ENCODE measurements around the gene CYP11A1.
"Not testable (repeated sequence)": the region's sequence is repeated elsewhere in the genome, so short reads cannot be mapped to it uniquely, and the experiment has no call there.

CYP11A1 gene

GRCh38 chr15:74360855-74361254 lies 6.6 kb downstream of the CYP11A1 start:
- H3K4me1 ChIP-seq (ENCODE audit: control insufficient read depth, insufficient read depth, low read length): peaks cover 11% of the 10 kb centered on the region
- H3K9me3 ChIP-seq (ENCODE audit: control insufficient read depth, low read length); H3K36me3 ChIP-seq (ENCODE audit: control insufficient read depth, insufficient read depth, low read length); H3K27ac ChIP-seq (ENCODE audit: insufficient read depth, low read depth, low read length, poor library complexity, severe bottlenecking); H3K4me3 ChIP-seq (ENCODE audit: insufficient read depth, low read depth, low read length): not testable (repeated sequence)
- H3K27me3 ChIP-seq (ENCODE audit: control insufficient read depth, insufficient read depth, low read length, poor library complexity, severe bottlenecking): peaks cover 22% of the 10 kb centered on the region
- 100% methylated on average over 1 of the region's 1 CpG for WGBS, 2 experiments

- 27 to 30% methylated on average over 6 of the region's 6 CpGs for WGBS, 2 experiments
- H3K4me1 ChIP-seq (ENCODE audit: control insufficient read depth, insufficient read depth, low read length); H3K27me3 ChIP-seq (ENCODE audit: control insufficient read depth, insufficient read depth, low read length, poor library complexity, severe bottlenecking); H3K9me3 ChIP-seq (ENCODE audit: control insufficient read depth, low read length); H3K36me3 ChIP-seq (ENCODE audit: control insufficient read depth, insufficient read depth, low read length); H3K27ac ChIP-seq (ENCODE audit: insufficient read depth, low read depth, low read length, poor library complexity, severe bottlenecking); H3K4me3 ChIP-seq (ENCODE audit: insufficient read depth, low read depth, low read length): not testable (repeated sequence)
Measured at GRCh38 chr15:74359376-74359775, 8.1 kb downstream of the CYP11A1 start.

GRCh38 chr15:74357514-74357913 lies 9.9 kb downstream of the CYP11A1 start:
- H3K27me3 ChIP-seq (ENCODE audit: control insufficient read depth, insufficient read depth, low read length, poor library complexity, severe bottlenecking); H3K4me1 ChIP-seq (ENCODE audit: control insufficient read depth, insufficient read depth, low read length); H3K27ac ChIP-seq (ENCODE audit: insufficient read depth, low read depth, low read length, poor library complexity, severe bottlenecking); H3K9me3 ChIP-seq (ENCODE audit: control insufficient read depth, low read length); H3K4me3 ChIP-seq (ENCODE audit: insufficient read depth, low read depth, low read length); H3K36me3 ChIP-seq (ENCODE audit: control insufficient read depth, insufficient read depth, low read length): not testable (repeated sequence)
- WGBS, 2 experiments: 91 to 95% methylated on average over 7 of the region's 7 CpGs

- WGBS, 2 experiments: 92 to 95% methylated on average over 6 of the region's 6 CpGs
- not testable (repeated sequence) for H3K4me3 ChIP-seq (ENCODE audit: insufficient read depth, low read depth, low read length); H3K27ac ChIP-seq (ENCODE audit: insufficient read depth, low read depth, low read length, poor library complexity, severe bottlenecking); H3K36me3 ChIP-seq (ENCODE audit: control insufficient read depth, insufficient read depth, low read length); H3K4me1 ChIP-seq (ENCODE audit: control insufficient read depth, insufficient read depth, low read length); H3K27me3 ChIP-seq (ENCODE audit: control insufficient read depth, insufficient read depth, low read length, poor library complexity, severe bottlenecking); H3K9me3 ChIP-seq (ENCODE audit: control insufficient read depth, low read length)
Measured at GRCh38 chr15:74356050-74356449, 11.4 kb downstream of the CYP11A1 start.

- WGBS, 2 experiments: 88 to 94% methylated on average over 2 of the region's 2 CpGs
- not testable (repeated sequence) for H3K4me1 ChIP-seq (ENCODE audit: control insufficient read depth, insufficient read depth, low read length)
Measured at GRCh38 chr15:74353992-74354391, 13.5 kb downstream of the CYP11A1 start.

GRCh38 chr15:74352393-74352910 lies 15.0 kb downstream of the CYP11A1 start:
- no peaks in the 10 kb centered on the region for H3K27me3 ChIP-seq (ENCODE audit: control insufficient read depth, insufficient read depth, low read length, poor library complexity, severe bottlenecking)
- H3K4me1 ChIP-seq (ENCODE audit: control insufficient read depth, insufficient read depth, low read length): peaks cover 3% of the 10 kb centered on the region
- no peak overlapping the region for H3K4me3 ChIP-seq (ENCODE audit: insufficient read depth, low read depth, low read length)
- no peaks in the 10 kb centered on the region for H3K9me3 ChIP-seq (ENCODE audit: control insufficient read depth, low read length)
- H3K36me3 ChIP-seq (ENCODE audit: control insufficient read depth, insufficient read depth, low read length): no peaks in the 10 kb centered on the region
- no peak overlapping the region for H3K27ac ChIP-seq (ENCODE audit: insufficient read depth, low read depth, low read length, poor library complexity, severe bottlenecking)
- 86 to 91% methylated on average over 3 of the region's 3 CpGs for WGBS, 2 experiments

More at GRCh38 chr15:74353992-74354391, 13.5 kb downstream of the CYP11A1 start:
- H3K9me3 ChIP-seq (ENCODE audit: control insufficient read depth, low read length); H3K36me3 ChIP-seq (ENCODE audit: control insufficient read depth, insufficient read depth, low read length); H3K27me3 ChIP-seq (ENCODE audit: control insufficient read depth, insufficient read depth, low read length, poor library complexity, severe bottlenecking); H3K4me3 ChIP-seq (ENCODE audit: insufficient read depth, low read depth, low read length); H3K27ac ChIP-seq (ENCODE audit: insufficient read depth, low read depth, low read length, poor library complexity, severe bottlenecking): not testable (repeated sequence)

GRCh38 chr15:74351670-74352069 lies 15.8 kb downstream of the CYP11A1 start:
- no peaks in the 10 kb centered on the region for H3K9me3 ChIP-seq (ENCODE audit: control insufficient read depth, low read length)
- H3K36me3 ChIP-seq (ENCODE audit: control insufficient read depth, insufficient read depth, low read length): no peaks in the 10 kb centered on the region
- no peak overlapping the region for H3K27ac ChIP-seq (ENCODE audit: insufficient read depth, low read depth, low read length, poor library complexity, severe bottlenecking)
- H3K4me3 ChIP-seq (ENCODE audit: insufficient read depth, low read depth, low read length): no peak overlapping the region
- WGBS, 2 experiments: 62 to 67% methylated on average over 3 of the region's 3 CpGs
- no peaks in the 10 kb centered on the region for H3K27me3 ChIP-seq (ENCODE audit: control insufficient read depth, insufficient read depth, low read length, poor library complexity, severe bottlenecking)
- peaks cover 3% of the 10 kb centered on the region for H3K4me1 ChIP-seq (ENCODE audit: control insufficient read depth, insufficient read depth, low read length)

- Histone ChIP-seq H3K4me3 (ENCODE audit: insufficient read depth, low read depth, low read length) (no peak overlapping the region), H3K27ac (ENCODE audit: insufficient read depth, low read depth, low read length, poor library complexity, severe bottlenecking) (no peak overlapping the region), H3K9me3 (ENCODE audit: control insufficient read depth, low read length) (no peaks in the 10 kb centered on the region), H3K4me1 (ENCODE audit: control insufficient read depth, insufficient read depth, low read length) (peaks cover 3% of the 10 kb centered on the region), H3K27me3 (ENCODE audit: control insufficient read depth, insufficient read depth, low read length, poor library complexity, severe bottlenecking) (no peaks in the 10 kb centered on the region), H3K36me3 (ENCODE audit: control insufficient read depth, insufficient read depth, low read length) (no peaks in the 10 kb centered on the region)
- 77 to 79% methylated on average over 14 of the region's 14 CpGs for WGBS, 2 experiments
Measured at GRCh38 chr15:74350295-74351275, 16.9 kb downstream of the CYP11A1 start.

- WGBS, 2 experiments: 92% methylated on average over 3 of the region's 3 CpGs
- no peaks in the 10 kb centered on the region for H3K27me3 ChIP-seq (ENCODE audit: control insufficient read depth, insufficient read depth, low read length, poor library complexity, severe bottlenecking)
Measured at GRCh38 chr15:74349241-74349778, 18.1 kb downstream of the CYP11A1 start.

GRCh38 chr15:74347757-74348250 lies 19.6 kb downstream of the CYP11A1 start:
- no peaks in the 10 kb centered on the region for H3K36me3 ChIP-seq (ENCODE audit: control insufficient read depth, insufficient read depth, low read length)
- WGBS, 2 experiments: 94 to 95% methylated on average over 13 of the region's 13 CpGs
- no peak overlapping the region for H3K4me3 ChIP-seq (ENCODE audit: insufficient read depth, low read depth, low read length)

More at GRCh38 chr15:74349241-74349778, 18.1 kb downstream of the CYP11A1 start:
- Histone ChIP-seq H3K4me1 (ENCODE audit: control insufficient read depth, insufficient read depth, low read length) (peaks cover 3% of the 10 kb centered on the region), H3K9me3 (ENCODE audit: control insufficient read depth, low read length) (no peaks in the 10 kb centered on the region), H3K27ac (ENCODE audit: insufficient read depth, low read depth, low read length, poor library complexity, severe bottlenecking) (no peak overlapping the region), H3K4me3 (ENCODE audit: insufficient read depth, low read depth, low read length) (no peak overlapping the region), H3K36me3 (ENCODE audit: control insufficient read depth, insufficient read depth, low read length) (no peaks in the 10 kb centered on the region)

More at GRCh38 chr15:74347757-74348250, 19.6 kb downstream of the CYP11A1 start:
- no peaks in the 10 kb centered on the region for H3K27me3 ChIP-seq (ENCODE audit: control insufficient read depth, insufficient read depth, low read length, poor library complexity, severe bottlenecking)
- no peaks in the 10 kb centered on the region for H3K9me3 ChIP-seq (ENCODE audit: control insufficient read depth, low read length)
- H3K4me1 ChIP-seq (ENCODE audit: control insufficient read depth, insufficient read depth, low read length): peaks cover 3% of the 10 kb centered on the region
- H3K27ac ChIP-seq (ENCODE audit: insufficient read depth, low read depth, low read length, poor library complexity, severe bottlenecking): no peak overlapping the region
